Endothelial cell of umbilical vein (primary cell): Measurements from ENCODE around the gene IRAK1BP1. TPM values are rescaled to one million over a fixed set of nuclear protein-coding genes. Genes with fewer than 3 reads are reported as not detected.

Experiments
- BruUV-seq: library from RNA; stranded (reverse); fragments of 400-500 nt; replicated peaks from 2 replicates; lab custom pipeline; 2021; lab: Mats Ljungman, UMichigan
- CTCF ChIA-PET: fragments of 300-600, 350-600 bp; sonication (Branson Sonifier 250); formaldehyde crosslinking; loops from one replicate; lab custom pipeline; 2021; ENCODE audit warnings: antibody characterized with exemption, inconsistent platforms; lab: Charles Lee
- POLR2A ChIA-PET: fragments of 300-600, 350-600 bp; sonication (Branson Sonifier 250); formaldehyde crosslinking; loops from one replicate; lab custom pipeline; 2021; ENCODE audit warnings: antibody characterized with exemption, inconsistent platforms; lab: Charles Lee
- DNase-seq: peaks from one replicate; pipeline ENCODE4 v3.0.0-alpha.2; 2011; ENCODE audit warnings: low read depth, low spot score
- FAIRE-seq: peaks from 2 replicates; lab custom pipeline; 2011; peaks lifted over from hg19 to GRCh38; lab: Jason Lieb, UNC
- H2AFZ ChIP-seq: 2 replicates; pipeline ENCODE4 v1.6.0; 2012; ENCODE audit warnings: low read depth, low read length, control low read depth, inconsistent platforms
- H3K27ac ChIP-seq: 2 replicates; pipeline ENCODE4 v1.5.1; 2011; ENCODE audit warnings: low read depth, mild to moderate bottlenecking, control low read depth, low read length, moderate library complexity; ENCODE audit not compliant: insufficient read depth
- H3K27me3 ChIP-seq, 2 experiments: 2 replicates each; pipeline versions ENCODE4 v1.6.0 to v1.6.1; 2011; ENCODE audit warnings: low read length in 2 of 2, mixed read lengths in 1 of 2; ENCODE audit not compliant: control insufficient read depth in 2 of 2, insufficient read depth in 2 of 2
- H3K36me3 ChIP-seq, 2 experiments: 2 replicates in 1 of 2; 3 replicates in 1 of 2; pipeline ENCODE4 v1.5.1; 2011; ENCODE audit warnings: low read length in 2 of 2, mild to moderate bottlenecking in 1 of 2, moderate library complexity in 1 of 2; ENCODE audit not compliant: control insufficient read depth in 2 of 2, insufficient read depth in 2 of 2; ENCODE audit errors: extremely low read depth in 1 of 2
- H3K4me1 ChIP-seq: 3 replicates; pipeline ENCODE4 v1.5.1; 2011; ENCODE audit warnings: mild to moderate bottlenecking, low read length; ENCODE audit not compliant: control insufficient read depth, insufficient read depth; ENCODE audit errors: extremely low read depth
- H3K4me2 ChIP-seq: 2 replicates; pipeline ENCODE4 v1.6.1; 2011; ENCODE audit warnings: low read length, control low read depth, mixed read lengths; ENCODE audit not compliant: insufficient read depth
- H3K4me3 ChIP-seq, 3 experiments: fragments of 200-600 bp in 1 of 3; sonication (generic), shearing (Covaris generic) in 1 of 3; replicated peaks in 1 of 3; 2 replicates each; pipeline ENCODE4 v1.5.1; 2011 to 2016; ENCODE audit warnings: control low read depth in 3 of 3, low read length in 3 of 3, mild to moderate bottlenecking in 2 of 3, inconsistent platforms in 1 of 3, low read depth in 1 of 3, moderate library complexity in 1 of 3; ENCODE audit not compliant: insufficient read depth in 1 of 3
- H3K79me2 ChIP-seq: 2 replicates; pipeline ENCODE4 v1.6.0; 2012; ENCODE audit warnings: low read length, inconsistent platforms; ENCODE audit not compliant: control insufficient read depth, insufficient read depth
- H3K9ac ChIP-seq: replicated peaks from 2 replicates; pipeline ENCODE3; 2011; ENCODE audit warnings: low read length, control low read depth; ENCODE audit not compliant: insufficient read depth; ENCODE audit errors: extremely low read depth
- H3K9me1 ChIP-seq: replicated peaks from 3 replicates; pipeline ENCODE4 v1.6.0; 2011; ENCODE audit warnings: mild to moderate bottlenecking, low read length; ENCODE audit not compliant: control insufficient read depth, insufficient read depth; ENCODE audit errors: extremely low read depth
- H3K9me3 ChIP-seq: replicated peaks from 2 replicates; pipeline ENCODE4 v1.5.1; 2012; ENCODE audit warnings: low read length, inconsistent platforms; ENCODE audit not compliant: control insufficient read depth, insufficient read depth
- H4K20me1 ChIP-seq: replicated peaks from 2 replicates; pipeline ENCODE3; 2011; ENCODE audit warnings: mild to moderate bottlenecking, low read length; ENCODE audit not compliant: control insufficient read depth, insufficient read depth; ENCODE audit errors: extremely low read depth
- EZH2 ChIP-seq: IDR thresholded peaks from 2 replicates; pipeline ENCODE4 v1.6.1; 2012; ENCODE audit warnings: borderline replicate concordance, low read depth, mild to moderate bottlenecking, moderate library complexity, low read length, inconsistent platforms; ENCODE audit not compliant: severe bottlenecking
- FOS ChIP-seq: IDR thresholded peaks from 2 replicates; pipeline ENCODE4 v1.6.1; 2011; ENCODE audit warnings: mild to moderate bottlenecking, low read length, moderate library complexity, borderline replicate concordance; ENCODE audit not compliant: insufficient read depth
- GATA2 ChIP-seq: IDR thresholded peaks from 2 replicates; pipeline ENCODE4 v1.7.0; 2011; ENCODE audit warnings: low read depth, mild to moderate bottlenecking, moderate library complexity, mixed read lengths, low read length; ENCODE audit not compliant: insufficient read length, insufficient read depth
- JUN ChIP-seq: IDR thresholded peaks from 2 replicates; pipeline ENCODE4 v1.6.1; 2011; ENCODE audit warnings: borderline replicate concordance, low read depth; ENCODE audit not compliant: insufficient read length, insufficient read depth
- MYC ChIP-seq: IDR thresholded peaks from one replicate; pipeline ENCODE4 v1.6.1; 2011; ENCODE audit warnings: mild to moderate bottlenecking, low read depth, low read length
- POLR2A ChIP-seq: IDR thresholded peaks from 2 replicates; pipeline ENCODE4 v1.6.1; 2012; ENCODE audit warnings: low read depth, mild to moderate bottlenecking, control low read depth, low read length
- POLR2AphosphoS5 ChIP-seq: IDR thresholded peaks from 2 replicates; pipeline ENCODE4 v1.6.1; 2012; ENCODE audit warnings: low read depth, mild to moderate bottlenecking, control low read depth, low read length, moderate library complexity; ENCODE audit not compliant: insufficient read depth
- dilution Hi-C: fragments of 300-500 bp; cut with MboI; formaldehyde crosslinking; loops from one replicate; pipeline ENCODE4 v1.15.0; 2019; ENCODE audit warnings: low sequenced_read_pairs; ENCODE audit not compliant: extremely low pct_ligation_motif_present
- intact Hi-C: fragments of 100-400 bp; cut with micrococcal nuclease; formaldehyde crosslinking; loops from one replicate; pipeline ENCODE4 v1.10.0; 2022
- polyA plus RNA-seq, 4 experiments: library from polyadenylated mRNA; depleted of rRNA in 3 of 4; stranded (reverse) in 3 of 4; unstranded in 1 of 4; fragments of >200 nt; gene quantifications; 2 replicates each; pipeline versions ENCODE4 v1.2.1 to v1.2.3, GENCODE V29; 2011 to 2012; ENCODE audit warnings: missing spikeins in 1 of 4
- total RNA-seq: library from RNA; stranded (reverse); gene quantifications from 2 replicates; pipeline ENCODE4 v1.2.3, GENCODE V29; 2021
- TF ChIP-seq, protein P1 (sequence below), 2 donors: IDR thresholded peaks; 1 replicate in 1 of 2; 2 replicates in 1 of 2; pipeline ENCODE4 v1.5.1; 2011; ENCODE audit warnings: low read length in 2 of 2, mild to moderate bottlenecking in 2 of 2, moderate library complexity in 2 of 2, control low read depth in 1 of 2, inconsistent platforms in 1 of 2, low read depth in 1 of 2; ENCODE audit not compliant: insufficient read depth in 1 of 2; ENCODE audit errors: extremely low read depth in 1 of 2
- TF ChIP-seq, protein P2 (sequence below): IDR thresholded peaks from 2 replicates; pipeline ENCODE4 v1.6.1; 2011; ENCODE audit not compliant: insufficient read depth, insufficient read length

Gene IRAK1BP1
- total and polyA plus RNA-seq, 2 donors (not counting 3 experiments of a cell fraction or from before 2014, with no cell fraction given): 1.8 to 3.0 TPM

DNA sequence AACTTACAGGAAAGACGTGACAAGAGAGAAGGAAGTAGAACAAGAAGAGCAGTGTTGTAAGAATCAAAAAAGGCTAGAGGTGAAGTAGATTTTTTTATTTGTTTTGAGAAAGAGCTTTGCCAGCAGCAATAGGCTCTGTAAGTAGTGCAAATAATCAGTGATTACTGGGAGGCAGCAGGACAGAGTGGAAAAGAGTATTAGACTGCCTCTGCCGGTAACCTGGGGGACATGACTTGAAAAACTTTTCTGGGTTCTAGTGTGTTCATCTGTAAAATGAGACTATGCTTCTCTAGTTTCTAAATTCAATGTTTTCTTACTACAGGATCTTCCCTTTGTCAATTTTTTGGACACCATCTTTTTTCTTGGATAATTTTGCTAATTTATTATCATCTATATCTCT lies 5.8 kb upstream of the IRAK1BP1 start:
- H3K9ac ChIP-seq: no peak overlapping the region
- H3K9me1 ChIP-seq: no peaks in the 10 kb centered on the region
- H3K9me3 ChIP-seq: no peaks in the 10 kb centered on the region
- H3K4me1 ChIP-seq: no peaks in the 10 kb centered on the region
- no peak overlapping the region for H3K4me3 ChIP-seq
- no TSS peak for BruUV-seq
- H3K27ac ChIP-seq: no peak overlapping the region
- intact Hi-C loops: no loop called here
- no peak for TF ChIP-seq POLR2AphosphoS5
- no peak for TF ChIP-seq FOS
- TF ChIP-seq, protein P1, sequence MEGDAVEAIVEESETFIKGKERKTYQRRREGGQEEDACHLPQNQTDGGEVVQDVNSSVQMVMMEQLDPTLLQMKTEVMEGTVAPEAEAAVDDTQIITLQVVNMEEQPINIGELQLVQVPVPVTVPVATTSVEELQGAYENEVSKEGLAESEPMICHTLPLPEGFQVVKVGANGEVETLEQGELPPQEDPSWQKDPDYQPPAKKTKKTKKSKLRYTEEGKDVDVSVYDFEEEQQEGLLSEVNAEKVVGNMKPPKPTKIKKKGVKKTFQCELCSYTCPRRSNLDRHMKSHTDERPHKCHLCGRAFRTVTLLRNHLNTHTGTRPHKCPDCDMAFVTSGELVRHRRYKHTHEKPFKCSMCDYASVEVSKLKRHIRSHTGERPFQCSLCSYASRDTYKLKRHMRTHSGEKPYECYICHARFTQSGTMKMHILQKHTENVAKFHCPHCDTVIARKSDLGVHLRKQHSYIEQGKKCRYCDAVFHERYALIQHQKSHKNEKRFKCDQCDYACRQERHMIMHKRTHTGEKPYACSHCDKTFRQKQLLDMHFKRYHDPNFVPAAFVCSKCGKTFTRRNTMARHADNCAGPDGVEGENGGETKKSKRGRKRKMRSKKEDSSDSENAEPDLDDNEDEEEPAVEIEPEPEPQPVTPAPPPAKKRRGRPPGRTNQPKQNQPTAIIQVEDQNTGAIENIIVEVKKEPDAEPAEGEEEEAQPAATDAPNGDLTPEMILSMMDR (IDR thresholded peaks at IDR 0.05; ENCODE audit: extremely low read depth in 1 of 2, insufficient read depth in 1 of 2, low read depth in 1 of 2, low read length in 2 of 2): no peak
- TF ChIP-seq GATA2: no peak
- TF ChIP-seq, protein P2, sequence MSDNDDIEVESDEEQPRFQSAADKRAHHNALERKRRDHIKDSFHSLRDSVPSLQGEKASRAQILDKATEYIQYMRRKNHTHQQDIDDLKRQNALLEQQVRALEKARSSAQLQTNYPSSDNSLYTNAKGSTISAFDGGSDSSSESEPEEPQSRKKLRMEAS: no peak
- no peak for TF ChIP-seq JUN
- TF ChIP-seq EZH2: no peak
- no peak for TF ChIP-seq POLR2A
- no peak for TF ChIP-seq MYC
- DNase-seq (no peak), FAIRE-seq (no peak)
- H3K36me3 ChIP-seq: no peaks in the 10 kb centered on the region
- H3K4me2 ChIP-seq: no peak overlapping the region
- H4K20me1 ChIP-seq: no peaks in the 10 kb centered on the region
- H3K27me3 ChIP-seq: no peaks in the 10 kb centered on the region
- dilution Hi-C loops: no loop called here
- no peak overlapping the region for H2AFZ ChIP-seq
- CTCF ChIA-PET: interaction anchor here (1.2 kb wide), 1 partner anchor 15 kb away, joined by 3 read pairs; no protein-coding TSS in a partner anchor
- POLR2A ChIA-PET: no interaction called here
- no peaks in the 10 kb centered on the region for H3K79me2 ChIP-seq
